HUES48 (cell line): ENCODE data around the gene PDS5B.

ENCODE experiments used
- H3K27ac ChIP-seq: one replicate; pipeline ENCODE4 v1.7.0; 2013; ENCODE audit warnings: low read depth, low read length, inconsistent platforms
- H3K27me3 ChIP-seq: 2 replicates; pipeline ENCODE4 v1.6.1; 2013; ENCODE audit warnings: mild to moderate bottlenecking, low read length; ENCODE audit not compliant: control insufficient read depth, insufficient read depth
- H3K36me3 ChIP-seq: 2 replicates; pipeline ENCODE4 v1.6.1; 2013; ENCODE audit warnings: low read length; ENCODE audit not compliant: control insufficient read depth, insufficient read depth
- H3K4me1 ChIP-seq: 2 replicates; pipeline ENCODE4 v1.6.1; 2013; ENCODE audit warnings: mild to moderate bottlenecking, low read length; ENCODE audit not compliant: control insufficient read depth, insufficient read depth
- H3K4me3 ChIP-seq: 2 replicates; pipeline ENCODE4 v1.5.1; 2013; ENCODE audit warnings: mild to moderate bottlenecking, low read depth, low read length
- H3K9ac ChIP-seq: 2 replicates; pipeline ENCODE4 v1.6.1; 2013; ENCODE audit warnings: mild to moderate bottlenecking, low read depth, low read length, moderate library complexity
- H3K9me3 ChIP-seq: 2 replicates; pipeline ENCODE4 v1.6.1; 2013; ENCODE audit warnings: low read length; ENCODE audit not compliant: control insufficient read depth, insufficient read depth

PDS5B gene

DNA sequence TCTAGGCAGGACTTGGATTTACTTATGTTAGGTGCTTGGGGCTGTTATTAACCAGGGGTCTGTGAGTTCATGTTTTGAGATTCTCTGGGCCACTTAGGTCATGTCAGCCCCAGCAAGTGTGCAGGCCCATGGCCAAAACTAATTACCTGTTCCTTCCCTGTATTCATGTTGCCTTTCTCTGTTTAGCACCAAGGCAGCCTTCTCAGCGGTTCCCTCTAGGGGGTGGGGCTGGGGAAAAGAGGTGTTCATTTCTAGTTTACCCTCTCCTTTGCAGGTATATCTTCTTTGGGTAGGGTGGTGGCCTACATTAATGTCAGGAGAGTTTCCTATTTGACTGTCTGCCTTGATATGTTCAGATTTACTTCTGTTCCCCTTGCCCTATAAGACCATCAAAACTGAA is 61.7 kb downstream of the PDS5B start:
- Histone ChIP-seq H3K27ac (no peak overlapping the region), H3K4me3 (no peak overlapping the region), H3K27me3 (no peaks in the 10 kb centered on the region), H3K9me3 (no peaks in the 10 kb centered on the region), H3K4me1 (peaks cover 7% of the 10 kb centered on the region), H3K36me3 (0 out of 2 replicates have a peak, but pooled peaks cover 3% of the 10 kb centered on the region), H3K9ac (no peak overlapping the region)

- H3K27me3 ChIP-seq: no peaks in the 10 kb centered on the region
- peaks cover 7% of the 10 kb centered on the region for H3K4me1 ChIP-seq
- H3K4me3 ChIP-seq: no peak overlapping the region
- no peak overlapping the region for H3K27ac ChIP-seq
- H3K36me3 ChIP-seq: 0 out of 2 replicates have a peak, but pooled peaks cover 3% of the 10 kb centered on the region
- no peak overlapping the region for H3K9ac ChIP-seq
- no peaks in the 10 kb centered on the region for H3K9me3 ChIP-seq
Observed at GRCh38 chr13:32650705-32651311, 64.6 kb downstream of the PDS5B start.

DNA sequence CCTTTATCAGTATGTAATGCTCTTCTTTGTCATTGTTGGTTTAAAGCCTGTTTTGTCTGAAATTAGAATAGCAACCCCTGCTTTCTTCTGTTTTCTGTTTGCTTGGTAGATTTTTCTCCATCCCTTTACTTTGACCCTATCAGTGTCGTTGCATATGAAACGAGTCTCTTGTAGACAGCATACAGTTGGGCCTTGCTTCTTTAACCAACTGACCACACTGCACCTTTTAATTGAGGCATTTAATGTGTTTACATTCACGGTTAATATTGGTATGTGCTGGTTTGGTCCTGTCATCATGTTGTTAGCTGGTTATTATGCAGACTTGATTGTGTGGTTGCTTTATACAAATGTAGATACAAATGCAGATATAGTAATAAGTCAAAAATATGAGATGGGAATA is 71.1 kb downstream of the PDS5B start:
- Histone ChIP-seq H3K9me3 (no peaks in the 10 kb centered on the region), H3K27me3 (no peaks in the 10 kb centered on the region), H3K4me3 (no peak overlapping the region), H3K36me3 (0 out of 2 replicates have a peak, but pooled peaks cover 4% of the 10 kb centered on the region), H3K4me1 (no peaks in the 10 kb centered on the region), H3K27ac (no peak overlapping the region), H3K9ac (no peak overlapping the region)

GRCh38 chr13:32659736-32660135 is 73.5 kb downstream of the PDS5B start:
- H3K27ac ChIP-seq: no peak overlapping the region
- H3K27me3 ChIP-seq: no peaks in the 10 kb centered on the region
- no peak overlapping the region for H3K4me3 ChIP-seq
- no peaks in the 10 kb centered on the region for H3K9me3 ChIP-seq
- 0 out of 2 replicates have a peak, but pooled peaks cover 4% of the 10 kb centered on the region for H3K36me3 ChIP-seq
- H3K4me1 ChIP-seq: no peaks in the 10 kb centered on the region
- H3K9ac ChIP-seq: no peak overlapping the region

DNA sequence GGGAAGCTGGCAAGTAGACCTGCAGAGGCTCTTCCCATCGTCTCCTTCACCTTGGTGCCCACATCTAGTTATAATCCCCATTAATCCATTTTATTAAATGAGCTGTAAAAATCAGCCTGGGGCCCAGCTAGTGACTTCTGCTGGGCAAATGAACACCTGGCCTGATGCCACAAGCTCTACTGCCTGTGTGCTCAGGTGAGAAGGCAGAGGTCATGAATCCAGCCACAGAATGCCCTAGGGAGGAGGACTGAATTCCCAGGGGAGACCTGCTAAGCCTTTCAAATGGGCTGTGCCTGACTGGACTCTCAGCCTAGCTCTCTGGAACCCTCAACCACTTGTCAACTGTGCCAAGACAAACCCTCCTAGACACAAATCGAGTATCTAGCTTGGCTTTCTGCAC is 74.0 kb downstream of the PDS5B start:
- Histone ChIP-seq H3K27me3 (no peaks in the 10 kb centered on the region), H3K4me3 (no peak overlapping the region), H3K27ac (no peak overlapping the region), H3K36me3 (0 out of 2 replicates have a peak, but pooled peaks cover 4% of the 10 kb centered on the region), H3K9me3 (no peaks in the 10 kb centered on the region), H3K9ac (no peak overlapping the region), H3K4me1 (no peaks in the 10 kb centered on the region)

DNA sequence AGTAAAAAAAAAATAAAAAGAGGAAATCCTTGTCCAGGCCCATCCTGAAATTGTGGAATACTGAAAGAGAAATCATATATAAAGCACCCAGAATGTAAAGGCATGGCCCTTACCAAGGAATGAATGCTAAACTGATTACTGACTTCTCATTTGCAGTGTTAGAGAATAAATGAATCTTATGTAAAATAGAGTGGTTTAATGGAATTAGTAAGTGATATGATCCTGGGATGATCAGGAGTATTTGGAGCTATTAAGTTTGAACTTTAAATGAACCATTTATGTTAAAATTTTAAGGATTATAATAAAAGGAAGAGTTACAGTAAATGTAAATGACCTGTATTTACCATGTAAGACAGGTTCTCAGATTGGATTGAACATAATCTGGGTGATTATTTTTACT is 75.4 kb downstream of the PDS5B start:
- no peak overlapping the region for H3K9ac ChIP-seq
- H3K27ac ChIP-seq: no peak overlapping the region
- no peaks in the 10 kb centered on the region for H3K4me1 ChIP-seq
- no peaks in the 10 kb centered on the region for H3K27me3 ChIP-seq
- no peak overlapping the region for H3K4me3 ChIP-seq
- 0 out of 2 replicates have a peak, but pooled peaks cover 4% of the 10 kb centered on the region for H3K36me3 ChIP-seq
- H3K9me3 ChIP-seq: no peaks in the 10 kb centered on the region

GRCh38 chr13:32663660-32664059 is 77.4 kb downstream of the PDS5B start:
- Histone ChIP-seq H3K9me3 (no peaks in the 10 kb centered on the region), H3K4me1 (no peaks in the 10 kb centered on the region), H3K4me3 (no peak overlapping the region), H3K9ac (no peak overlapping the region), H3K36me3 (0 out of 2 replicates have a peak, but pooled peaks cover 4% of the 10 kb centered on the region), H3K27ac (no peak overlapping the region), H3K27me3 (no peaks in the 10 kb centered on the region)

DNA sequence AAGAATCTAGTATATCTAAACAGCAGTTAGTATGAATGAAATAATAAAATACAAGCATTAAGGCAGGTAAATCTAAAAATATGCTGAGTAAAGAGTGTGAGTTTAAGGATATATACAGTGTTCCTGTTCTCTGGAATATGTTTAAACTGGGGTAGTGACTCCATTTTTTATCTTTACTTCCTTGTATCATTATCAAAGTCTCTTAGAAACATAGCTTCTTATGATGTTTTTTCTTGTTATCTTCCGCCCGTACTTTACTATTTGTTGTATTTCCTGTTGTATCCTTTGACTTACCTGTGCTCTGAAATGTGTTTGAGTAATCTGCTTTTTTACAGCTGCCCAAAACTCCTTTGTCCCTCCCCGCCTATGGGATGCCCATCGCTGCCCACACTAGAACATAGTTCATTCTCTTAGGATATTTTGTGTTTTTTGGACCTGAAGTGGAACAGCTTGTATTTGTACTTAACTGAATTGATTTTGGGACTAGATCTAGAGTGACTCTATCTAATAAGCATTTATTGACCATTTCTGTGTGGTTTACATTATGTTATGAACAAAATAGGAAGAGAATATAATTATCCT is 80.8 kb downstream of the PDS5B start:
- Histone ChIP-seq H3K4me3 (no peak overlapping the region), H3K9me3 (no peaks in the 10 kb centered on the region), H3K27me3 (no peaks in the 10 kb centered on the region), H3K4me1 (no peaks in the 10 kb centered on the region), H3K27ac (no peak overlapping the region), H3K36me3 (0 out of 2 replicates have a peak, but pooled peaks cover 7% of the 10 kb centered on the region), H3K9ac (no peak overlapping the region)

DNA sequence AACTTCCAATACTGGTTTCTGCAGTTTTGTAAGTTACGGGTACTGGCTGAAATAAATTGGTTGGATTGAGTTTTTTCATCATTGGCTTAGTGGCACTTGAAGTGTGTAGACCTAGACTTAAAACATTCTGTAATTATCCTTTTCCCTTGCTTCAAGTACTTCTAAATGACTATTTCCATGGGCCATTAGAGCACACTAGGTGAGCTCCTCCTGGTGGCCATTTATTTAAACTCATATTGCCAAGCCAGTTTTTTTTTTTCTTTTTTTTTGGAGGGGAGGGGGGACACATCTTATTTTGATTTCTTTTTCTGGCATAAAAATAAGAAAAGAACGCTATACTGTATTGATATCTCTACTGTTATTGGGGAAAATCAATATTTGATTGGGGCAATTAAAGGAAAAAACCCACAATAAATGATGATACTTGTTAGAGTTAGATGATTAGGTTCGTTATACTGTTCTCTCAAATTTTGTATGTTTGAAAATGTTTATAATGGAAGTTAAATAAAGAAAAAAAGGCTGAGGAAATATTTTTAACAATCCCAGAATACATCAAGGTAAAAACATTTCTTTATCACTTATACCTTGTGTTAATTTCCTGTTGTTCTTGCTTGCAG is 82.9 kb downstream of the PDS5B start:
- Histone ChIP-seq H3K9me3 (no peaks in the 10 kb centered on the region), H3K27ac (no peak overlapping the region), H3K4me3 (no peak overlapping the region), H3K36me3 (peaks cover 16% of the 10 kb centered on the region; the same call in 1 of the 2 replicates), H3K4me1 (no peaks in the 10 kb centered on the region), H3K27me3 (no peaks in the 10 kb centered on the region), H3K9ac (no peak overlapping the region)

DNA sequence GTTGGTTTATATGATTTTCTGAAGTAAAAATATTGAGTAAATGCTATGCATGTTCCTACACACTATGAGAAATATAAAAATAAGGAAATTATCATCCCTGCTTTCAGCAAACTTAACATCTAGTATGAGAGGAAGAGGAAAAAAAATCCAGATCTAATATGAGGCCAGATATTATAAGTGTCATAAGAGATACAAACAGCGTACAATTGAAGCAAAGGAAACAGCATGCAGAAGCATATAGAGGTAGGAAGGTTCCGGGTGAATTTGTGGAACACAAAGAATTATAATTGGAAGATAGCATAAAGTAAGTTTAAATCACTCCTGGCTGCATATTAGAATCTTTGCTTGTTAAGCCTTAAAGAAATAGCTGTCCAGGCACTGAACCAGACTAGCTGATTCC is 88.3 kb downstream of the PDS5B start:
- H3K9ac ChIP-seq: no peak overlapping the region
- peaks cover 33% of the 10 kb centered on the region for H3K36me3 ChIP-seq
- no peaks in the 10 kb centered on the region for H3K27me3 ChIP-seq
- no peaks in the 10 kb centered on the region for H3K4me1 ChIP-seq
- H3K4me3 ChIP-seq: no peak overlapping the region
- H3K27ac ChIP-seq: no peak overlapping the region
- no peaks in the 10 kb centered on the region for H3K9me3 ChIP-seq

DNA sequence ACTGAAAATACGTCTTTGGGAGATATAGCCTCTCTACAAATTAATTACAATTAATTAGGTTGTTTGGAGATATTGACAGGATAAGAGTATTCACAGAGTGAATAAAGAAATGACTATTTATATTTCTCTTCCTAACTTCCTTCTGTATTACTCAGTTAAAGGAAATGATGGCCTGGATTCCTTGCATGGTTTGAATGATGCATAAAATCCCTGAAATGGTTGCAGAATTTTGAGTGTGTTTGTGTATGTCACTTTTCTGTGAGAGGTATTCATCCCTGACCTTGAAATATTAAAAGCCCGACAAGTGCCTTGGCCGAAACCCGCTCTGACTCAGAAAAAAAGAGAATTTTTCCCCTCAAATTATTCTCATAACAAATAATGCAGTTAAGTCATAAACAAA is 90.0 kb downstream of the PDS5B start:
- no peak overlapping the region for H3K4me3 ChIP-seq
- H3K27me3 ChIP-seq: no peaks in the 10 kb centered on the region
- H3K36me3 ChIP-seq: peaks cover 40% of the 10 kb centered on the region

More for the DNA sequence above, 90.0 kb downstream of the PDS5B start:
- Histone ChIP-seq H3K9me3 (no peaks in the 10 kb centered on the region), H3K4me1 (no peaks in the 10 kb centered on the region), H3K27ac (no peak overlapping the region), H3K9ac (no peak overlapping the region)
